Omental fat pad (tissue), 4 donors: ENCODE measurements around the gene ZNF444. TPM values are rescaled to one million over a fixed set of nuclear protein-coding genes. Genes with fewer than 3 reads are reported as not detected.
"Not testable (repeated sequence)": the region's sequence is repeated elsewhere in the genome, so short reads cannot be mapped to it uniquely, and the experiment has no call there.

Source experiments
- ATAC-seq: fragments of 150-250 bp; one replicate; pipeline ENCODE4 v1.9.1; 2016; ENCODE audit warnings: mild to moderate bottlenecking, moderate library complexity; ENCODE audit not compliant: low FRiP score
- DNase-seq: peaks from one replicate; pipeline ENCODE4 v3.0.0-alpha.2; 2019; ENCODE audit warnings: low spot score
- total RNA-seq, 4 donors: library from RNA; depleted of rRNA; stranded (reverse); fragments of >200 nt; gene quantifications; one replicate each; pipeline ENCODE4 v1.1.0, GENCODE V29; 2016
- TF ChIP-seq, protein P1 (sequence below), 3 donors: fragments of 450-650 bp; IDR thresholded peaks; one replicate each; pipeline ENCODE4 v1.5.1; 2016 to 2017; ENCODE audit warnings: antibody characterized with exemption in 3 of 3, mild to moderate bottlenecking in 3 of 3, moderate library complexity in 2 of 3

ZNF444 gene
- total RNA-seq, 4 donors from 2014 or later = 10.4 to 14.2 (median 13.1) TPM

- no peak for DNase-seq
- TF ChIP-seq, protein P1, sequence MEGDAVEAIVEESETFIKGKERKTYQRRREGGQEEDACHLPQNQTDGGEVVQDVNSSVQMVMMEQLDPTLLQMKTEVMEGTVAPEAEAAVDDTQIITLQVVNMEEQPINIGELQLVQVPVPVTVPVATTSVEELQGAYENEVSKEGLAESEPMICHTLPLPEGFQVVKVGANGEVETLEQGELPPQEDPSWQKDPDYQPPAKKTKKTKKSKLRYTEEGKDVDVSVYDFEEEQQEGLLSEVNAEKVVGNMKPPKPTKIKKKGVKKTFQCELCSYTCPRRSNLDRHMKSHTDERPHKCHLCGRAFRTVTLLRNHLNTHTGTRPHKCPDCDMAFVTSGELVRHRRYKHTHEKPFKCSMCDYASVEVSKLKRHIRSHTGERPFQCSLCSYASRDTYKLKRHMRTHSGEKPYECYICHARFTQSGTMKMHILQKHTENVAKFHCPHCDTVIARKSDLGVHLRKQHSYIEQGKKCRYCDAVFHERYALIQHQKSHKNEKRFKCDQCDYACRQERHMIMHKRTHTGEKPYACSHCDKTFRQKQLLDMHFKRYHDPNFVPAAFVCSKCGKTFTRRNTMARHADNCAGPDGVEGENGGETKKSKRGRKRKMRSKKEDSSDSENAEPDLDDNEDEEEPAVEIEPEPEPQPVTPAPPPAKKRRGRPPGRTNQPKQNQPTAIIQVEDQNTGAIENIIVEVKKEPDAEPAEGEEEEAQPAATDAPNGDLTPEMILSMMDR (IDR thresholded peaks at IDR 0.05) = no peak
- ATAC-seq = no peak
Observed at GRCh38 chr19:56147307-56147706, 6.2 kb downstream of the ZNF444 start.

- TF ChIP-seq, protein P1 (IDR thresholded peaks at IDR 0.05) = no peak
- DNase-seq = no peak
Observed at GRCh38 chr19:56148096-56148495, 7.0 kb downstream of the ZNF444 start.

GRCh38 chr19:56148955-56149655 is 8.0 kb downstream of the ZNF444 start:
- DNase-seq, ATAC-seq: not testable (repeated sequence)

More at GRCh38 chr19:56148096-56148495, 7.0 kb downstream of the ZNF444 start:
- no peak for ATAC-seq

GRCh38 chr19:56149656-56150038 is 8.6 kb downstream of the ZNF444 start:
- TF ChIP-seq, protein P1 (IDR thresholded peaks at IDR 0.05) = no peak
- DNase-seq (no peak), ATAC-seq (no peak)

- TF ChIP-seq, protein P1 (IDR thresholded peaks at IDR 0.05) = no peak
- no peak for DNase-seq
- no peak for ATAC-seq
Observed at GRCh38 chr19:56150358-56150757, 9.3 kb downstream of the ZNF444 start.

DNA sequence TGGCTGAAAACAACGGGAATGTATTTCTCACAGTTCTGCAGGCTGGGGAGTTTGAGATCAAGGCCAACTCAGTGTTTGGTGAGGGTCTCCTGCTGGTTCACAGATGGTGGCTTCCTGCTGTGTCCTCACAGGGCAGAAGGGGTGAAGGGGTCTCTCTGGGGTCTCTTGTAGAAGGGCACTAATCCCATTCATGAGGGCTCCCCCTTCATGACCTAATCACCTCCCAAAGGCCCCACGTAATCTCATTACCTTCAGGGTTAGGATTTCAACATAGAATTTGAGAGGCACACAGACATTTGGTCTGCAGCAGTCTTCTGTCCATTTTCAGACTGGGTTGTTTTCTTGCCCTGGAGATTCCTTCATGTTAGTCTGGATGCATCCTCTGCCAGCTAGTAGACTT is 11.6 kb downstream of the ZNF444 start:
- DNase-seq = no peak
- no peak for ATAC-seq
- TF ChIP-seq, protein P1 (IDR thresholded peaks at IDR 0.05) = no peak

- ATAC-seq (no peak), DNase-seq (no peak)
- TF ChIP-seq, protein P1 (IDR thresholded peaks at IDR 0.05) = no peak
Observed at GRCh38 chr19:56153507-56153906, 12.4 kb downstream of the ZNF444 start.
